Stimulated activated CD8-positive, alpha-beta memory T cell treated with anti-CD3 and anti-CD28 coated beads, Interleukin-2, amount 100 ng/mL, for 48 hours (primary cell): ENCODE measurements around the gene LMCD1.

ENCODE experiments used
- DNase-seq, 2 donors: peaks; one replicate each; pipeline ENCODE4 v3.0.0-alpha.2; 2020; ENCODE audit warnings: low read depth in 2 of 2

The LMCD1 gene

GRCh38 chr3:8501371-8502131 is at the start of gene LMCD1:
LMCD1 (plus strand) TSS chr3:8501823; CDS start chr3:8501939, 116 bp downstream.
- peak; percentile 50 to 77 for DNase-seq

- no peak for DNase-seq
These were observed 49.5 kb upstream of the LMCD1 start for GRCh38 chr3:8452112-8452511.

- DNase-seq, result no peak
These were observed 48.5 kb upstream of the LMCD1 start for GRCh38 chr3:8453153-8453552.

- DNase-seq, result no peak
These were observed 45.9 kb upstream of the LMCD1 start for GRCh38 chr3:8455526-8456411.

GRCh38 chr3:8456412-8456811 is 45.2 kb upstream of the LMCD1 start:
- DNase-seq, result no peak

GRCh38 chr3:8457039-8457438 is 44.6 kb upstream of the LMCD1 start:
- no peak for DNase-seq

- DNase-seq, result no peak
These were observed 43.4 kb upstream of the LMCD1 start for GRCh38 chr3:8458238-8458661.

- DNase-seq, result no peak
These were observed 42.9 kb upstream of the LMCD1 start for GRCh38 chr3:8458711-8459110.

- DNase-seq, result no peak
These were observed 41.4 kb upstream of the LMCD1 start for GRCh38 chr3:8460050-8460708.

- no peak for DNase-seq
These were observed 40.7 kb upstream of the LMCD1 start for GRCh38 chr3:8460815-8461456.

- no peak for DNase-seq
These were observed 37.0 kb upstream of the LMCD1 start for GRCh38 chr3:8464668-8465067.

- DNase-seq, result no peak
These were observed 35.1 kb upstream of the LMCD1 start for GRCh38 chr3:8466526-8466925.

GRCh38 chr3:8470801-8471200 is 30.8 kb upstream of the LMCD1 start:
- DNase-seq, result no peak

- DNase-seq, result no peak
These were observed 29.1 kb upstream of the LMCD1 start for GRCh38 chr3:8472549-8472948.

GRCh38 chr3:8473029-8473428 is 28.6 kb upstream of the LMCD1 start:
- DNase-seq, result no peak

- no peak for DNase-seq
These were observed 27.6 kb upstream of the LMCD1 start for GRCh38 chr3:8473990-8474389.

- no peak for DNase-seq
These were observed 26.6 kb upstream of the LMCD1 start for GRCh38 chr3:8474991-8475390.

GRCh38 chr3:8480699-8481098 is 20.9 kb upstream of the LMCD1 start:
- no peak for DNase-seq

- DNase-seq, result no peak
These were observed 20.2 kb upstream of the LMCD1 start for GRCh38 chr3:8481380-8481779.

GRCh38 chr3:8482263-8482662 is 19.4 kb upstream of the LMCD1 start:
- DNase-seq, result no peak

GRCh38 chr3:8482960-8483665 is 18.5 kb upstream of the LMCD1 start:
- no peak for DNase-seq
